GM06990 (cell line): ENCODE data around the gene TBC1D20.

Source experiments
- DNase-seq: peaks from one replicate; pipeline ENCODE4 v3.0.0-alpha.2; 2011; ENCODE audit not compliant: insufficient read length; ENCODE audit errors: extremely low read depth
- H3K27me3 ChIP-seq: replicated peaks from 2 replicates; pipeline ENCODE4 v1.6.0; 2011; ENCODE audit warnings: low read length; ENCODE audit not compliant: control insufficient read depth, insufficient read depth
- H3K36me3 ChIP-seq: 2 replicates; pipeline ENCODE4 v1.5.1; 2011; ENCODE audit warnings: low read length; ENCODE audit not compliant: control insufficient read depth, insufficient read depth
- H3K4me3 ChIP-seq: replicated peaks from 2 replicates; pipeline ENCODE4 v1.5.1; 2011; ENCODE audit warnings: low read depth, mild to moderate bottlenecking, control low read depth, low read length
- TF ChIP-seq, protein P1 (sequence below): IDR thresholded peaks from 2 replicates; pipeline ENCODE4 v1.5.1; 2011; ENCODE audit warnings: low read length, control low read depth, mild to moderate bottlenecking, inconsistent platforms; ENCODE audit not compliant: insufficient read depth, poor library complexity, severe bottlenecking

The TBC1D20 gene

DNA sequence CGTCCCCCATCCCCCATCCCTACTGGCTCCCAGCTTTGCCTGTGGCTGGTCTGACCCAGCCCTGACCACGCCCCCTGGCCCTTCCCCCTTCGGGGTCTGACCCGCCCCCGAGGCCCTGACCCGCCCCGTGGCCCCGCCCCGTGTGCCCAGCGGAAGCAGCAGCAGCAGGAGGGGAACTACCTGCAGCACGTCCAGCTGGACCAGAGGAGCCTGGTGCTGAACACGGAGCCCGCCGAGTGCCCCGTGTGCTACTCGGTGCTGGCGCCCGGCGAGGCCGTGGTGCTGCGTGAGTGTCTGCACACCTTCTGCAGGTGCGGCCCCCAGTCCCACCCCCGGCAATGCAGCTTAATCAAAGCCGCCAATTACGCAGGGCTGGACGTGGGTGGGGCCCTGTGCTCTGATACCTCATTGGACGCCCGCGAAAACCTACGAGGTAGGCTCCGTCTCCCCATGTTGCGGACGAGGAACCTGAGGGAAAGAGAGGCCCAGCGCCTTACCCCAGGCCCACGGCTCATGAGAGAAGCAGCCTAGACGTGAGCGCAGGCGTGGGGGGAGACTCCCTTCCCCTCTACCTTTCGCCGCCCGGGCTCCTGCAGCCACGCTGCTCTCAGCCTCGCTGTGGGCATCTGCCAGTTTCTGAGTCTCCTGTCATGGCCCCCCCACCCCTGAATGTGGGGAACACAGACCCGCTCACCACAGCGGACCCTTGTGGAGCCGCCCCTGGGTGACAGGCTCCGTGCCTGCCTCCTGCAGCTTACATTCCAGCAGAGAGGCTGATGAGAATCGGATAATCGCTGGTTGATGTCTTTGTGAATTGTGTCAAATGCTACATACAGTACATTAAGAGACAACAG is 41.4 kb downstream of the TBC1D20 start:
- TF ChIP-seq, protein P1, sequence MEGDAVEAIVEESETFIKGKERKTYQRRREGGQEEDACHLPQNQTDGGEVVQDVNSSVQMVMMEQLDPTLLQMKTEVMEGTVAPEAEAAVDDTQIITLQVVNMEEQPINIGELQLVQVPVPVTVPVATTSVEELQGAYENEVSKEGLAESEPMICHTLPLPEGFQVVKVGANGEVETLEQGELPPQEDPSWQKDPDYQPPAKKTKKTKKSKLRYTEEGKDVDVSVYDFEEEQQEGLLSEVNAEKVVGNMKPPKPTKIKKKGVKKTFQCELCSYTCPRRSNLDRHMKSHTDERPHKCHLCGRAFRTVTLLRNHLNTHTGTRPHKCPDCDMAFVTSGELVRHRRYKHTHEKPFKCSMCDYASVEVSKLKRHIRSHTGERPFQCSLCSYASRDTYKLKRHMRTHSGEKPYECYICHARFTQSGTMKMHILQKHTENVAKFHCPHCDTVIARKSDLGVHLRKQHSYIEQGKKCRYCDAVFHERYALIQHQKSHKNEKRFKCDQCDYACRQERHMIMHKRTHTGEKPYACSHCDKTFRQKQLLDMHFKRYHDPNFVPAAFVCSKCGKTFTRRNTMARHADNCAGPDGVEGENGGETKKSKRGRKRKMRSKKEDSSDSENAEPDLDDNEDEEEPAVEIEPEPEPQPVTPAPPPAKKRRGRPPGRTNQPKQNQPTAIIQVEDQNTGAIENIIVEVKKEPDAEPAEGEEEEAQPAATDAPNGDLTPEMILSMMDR, result no peak
- Histone ChIP-seq H3K27me3 (no peaks in the 10 kb centered on the region), H3K4me3 (no peak overlapping the region), H3K36me3 (peaks cover 29% of the 10 kb centered on the region)
- no peak for DNase-seq

DNA sequence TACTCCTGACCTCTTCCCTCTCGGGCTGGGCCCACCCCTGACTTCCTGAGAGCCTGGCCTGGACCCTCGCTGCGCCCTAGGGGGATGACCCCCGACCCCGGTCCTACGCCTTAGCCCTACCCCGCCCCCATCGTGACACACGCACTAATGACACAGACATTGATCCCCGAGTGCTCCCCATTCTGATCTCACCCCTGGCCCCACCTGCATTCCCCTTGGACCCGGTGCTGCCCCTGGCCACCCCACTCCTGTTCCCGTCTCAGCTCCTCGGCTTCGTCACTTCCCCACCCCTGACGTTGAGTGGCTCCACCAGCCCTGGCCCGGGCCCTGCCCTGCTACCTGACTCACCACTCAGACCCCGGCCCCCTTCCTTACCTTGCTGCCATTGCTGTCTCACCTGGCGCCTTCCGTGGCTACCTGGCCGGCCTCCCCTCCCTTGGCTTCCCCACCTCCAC is 42.1 kb downstream of the TBC1D20 start:
- no peak overlapping the region for H3K4me3 ChIP-seq
- peaks cover 29% of the 10 kb centered on the region for H3K36me3 ChIP-seq
- DNase-seq, result no peak
- no peaks in the 10 kb centered on the region for H3K27me3 ChIP-seq
- TF ChIP-seq, protein P1, result no peak

- DNase-seq, result no peak
- TF ChIP-seq, protein P1, result no peak
- H3K27me3 ChIP-seq, result no peaks in the 10 kb centered on the region
- peaks cover 29% of the 10 kb centered on the region for H3K36me3 ChIP-seq
- no peak overlapping the region for H3K4me3 ChIP-seq
Measured at GRCh38 chr20:419556-420165, 42.7 kb downstream of the TBC1D20 start.

DNA sequence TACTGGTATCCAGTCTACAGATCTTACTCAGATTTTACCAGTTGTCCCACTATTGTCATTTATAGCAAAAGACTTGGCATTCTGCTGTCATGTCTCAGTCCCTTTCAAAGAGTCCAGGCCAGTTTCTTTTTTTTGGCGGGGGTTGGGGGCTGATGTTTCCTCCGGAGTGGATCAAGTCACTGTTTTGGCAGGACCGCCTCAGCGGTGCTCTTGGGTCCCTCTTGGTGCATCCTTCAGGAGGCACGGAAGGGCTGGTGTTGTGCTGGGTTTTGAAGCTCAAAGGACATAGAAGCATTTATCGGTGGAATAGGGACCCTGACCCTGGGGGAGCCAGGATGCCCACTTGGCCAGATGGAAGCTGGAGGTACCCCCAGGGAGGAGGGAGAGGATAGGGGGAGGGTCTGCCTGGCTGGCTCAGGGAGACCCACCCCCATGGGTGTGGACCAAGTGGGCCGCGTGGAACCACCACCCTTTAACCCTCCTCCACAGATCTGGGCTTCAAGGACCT is 43.4 kb downstream of the TBC1D20 start:
- TF ChIP-seq, protein P1, result no peak
- H3K36me3 ChIP-seq, result peaks cover 26% of the 10 kb centered on the region
- H3K27me3 ChIP-seq, result no peaks in the 10 kb centered on the region
- no peak for DNase-seq
- no peak overlapping the region for H3K4me3 ChIP-seq

DNA sequence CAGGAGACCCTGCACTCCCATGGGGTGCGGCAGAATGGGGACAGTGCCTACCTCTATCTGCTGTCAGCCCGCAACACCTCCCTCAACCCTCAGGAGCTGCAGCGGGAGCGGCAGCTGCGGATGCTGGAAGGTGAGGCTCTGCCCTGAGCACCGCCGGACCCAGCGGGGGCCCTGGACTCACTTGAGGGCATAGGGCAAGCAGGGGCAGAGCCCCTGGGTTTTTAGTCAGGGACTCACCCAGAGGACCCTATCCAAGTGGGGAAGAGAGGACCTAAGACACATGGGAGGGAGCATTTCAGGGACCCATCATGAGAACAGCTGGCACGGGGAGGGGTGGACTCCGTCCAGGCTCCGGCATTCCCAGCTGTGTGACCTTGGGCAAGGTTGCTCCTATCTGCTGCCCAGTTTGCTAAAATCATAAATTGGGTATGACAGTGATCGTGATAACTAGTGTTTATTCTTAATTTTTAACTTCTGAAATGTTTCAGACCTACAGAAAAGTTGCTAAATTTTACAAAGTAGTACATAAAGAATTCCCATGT is 44.5 kb downstream of the TBC1D20 start:
- Histone ChIP-seq H3K4me3 (no peak overlapping the region), H3K27me3 (no peaks in the 10 kb centered on the region), H3K36me3 (peaks cover 23% of the 10 kb centered on the region)
- TF ChIP-seq, protein P1, result no peak
- no peak for DNase-seq
